A673 (cell line): Measurements from ENCODE around the gene PRPF6. TPM values are rescaled to one million over a fixed set of nuclear protein-coding genes. Genes with fewer than 3 reads are reported as not detected.
A peak's percentile ranks its signal among the peaks of the same experiment; 100 is the strongest.

ENCODE experiments used
- BruUV-seq: library from RNA; stranded (reverse); fragments of 400-500 nt; replicated peaks from 2 replicates; lab custom pipeline; 2021; lab: Mats Ljungman, UMichigan
- CTCF ChIA-PET: fragments of 300-600 bp; sonication (Branson Sonifier 250); formaldehyde crosslinking; loops from one replicate; lab custom pipeline; 2022; ENCODE audit warnings: antibody characterized with exemption; lab: Charles Lee
- POLR2A ChIA-PET: fragments of 300-600 bp; sonication (Branson Sonifier 250); formaldehyde crosslinking; loops from one replicate; lab custom pipeline; 2022; ENCODE audit warnings: antibody characterized with exemption; ENCODE audit not compliant: low non-redundant PET; lab: Charles Lee
- DNase-seq: peaks from one replicate; pipeline ENCODE4 v3.0.0-alpha.2; 2015; ENCODE audit warnings: low spot score
- H3K27ac ChIP-seq: fragments of 200-600 bp; sonication (generic); 2 replicates; pipeline ENCODE4 v1.5.1; 2016; ENCODE audit warnings: mixed run types, low read depth, mild to moderate bottlenecking, mixed read lengths, antibody characterized with exemption, low read length; ENCODE audit not compliant: poor library complexity, severe bottlenecking
- H3K27me3 ChIP-seq: fragments of 200-600 bp; sonication (generic); replicated peaks from 2 replicates; pipeline ENCODE4 v1.6.1; 2017; ENCODE audit warnings: mixed run types, low read depth, mild to moderate bottlenecking, mixed read lengths, antibody characterized with exemption, low read length; ENCODE audit not compliant: insufficient read depth, poor library complexity
- H3K36me3 ChIP-seq: fragments of 200-600 bp; sonication (generic); 2 replicates; pipeline ENCODE4 v1.6.1; 2016; ENCODE audit warnings: mixed run types, mild to moderate bottlenecking, mixed read lengths, antibody characterized with exemption, low read length; ENCODE audit not compliant: insufficient read depth, poor library complexity, severe bottlenecking
- H3K4me1 ChIP-seq: fragments of 200-600 bp; sonication (generic); 2 replicates; pipeline ENCODE4 v1.6.1; 2017; ENCODE audit warnings: mixed run types, mild to moderate bottlenecking, mixed read lengths, antibody characterized with exemption, low read length; ENCODE audit not compliant: insufficient read depth, poor library complexity, severe bottlenecking
- H3K4me3 ChIP-seq: fragments of 200-600 bp; sonication (generic); 2 replicates; pipeline ENCODE4 v1.5.1; 2016; ENCODE audit warnings: low read depth, mixed run types, mild to moderate bottlenecking, mixed read lengths, low read length; ENCODE audit not compliant: poor library complexity, severe bottlenecking
- H3K9me3 ChIP-seq: fragments of 200-600 bp; sonication (generic); 2 replicates; pipeline ENCODE4 v1.6.1; 2016; ENCODE audit warnings: mixed run types, low read depth, mild to moderate bottlenecking, mixed read lengths, antibody characterized with exemption, low read length; ENCODE audit not compliant: poor library complexity, severe bottlenecking
- EZH2 ChIP-seq: fragments of 200-600 bp; sonication (generic); IDR thresholded peaks from 2 replicates; pipeline ENCODE4 v1.6.1; 2017; ENCODE audit warnings: borderline replicate concordance, low read depth, mild to moderate bottlenecking, mixed read lengths, antibody characterized with exemption, low read length; ENCODE audit not compliant: poor library complexity, severe bottlenecking
- intact Hi-C: fragments of 100-400 bp; cut with micrococcal nuclease; formaldehyde crosslinking; loops from one replicate; pipeline ENCODE4 v1.10.0; 2022; ENCODE audit not compliant: unreplicated experiment
- total RNA-seq: library from RNA; stranded (reverse); gene quantifications from 2 replicates; pipeline ENCODE4 v1.2.3, GENCODE V29; 2021
- TF ChIP-seq, protein P1 (sequence below): fragments of 300-800, 200-600 bp; sonication (generic); conservative IDR thresholded peaks from 2 replicates; pipeline ENCODE4 v1.5.1; 2017; ENCODE audit warnings: low read depth, mild to moderate bottlenecking, antibody characterized with exemption, low read length, moderate library complexity, mixed read lengths

Gene PRPF6
- total RNA-seq, 1 experiment from 2014 or later = 86.3 TPM

GRCh38 chr20:64038224-64038564 is 57.3 kb downstream of the PRPF6 start:
- DNase-seq = no peak
- intact Hi-C loops = no loop called here
- no TSS peak for BruUV-seq
- Histone ChIP-seq H3K27me3 (peaks cover 50% of the 10 kb centered on the region), H3K9me3 (no peaks in the 10 kb centered on the region), H3K27ac (no peak overlapping the region), H3K36me3 (no peaks in the 10 kb centered on the region), H3K4me1 (peaks cover 17% of the 10 kb centered on the region), H3K4me3 (peak overlapping the region; percentile 46)
- POLR2A ChIA-PET = no interaction called here
- no peak for TF ChIP-seq EZH2
- TF ChIP-seq, protein P1, sequence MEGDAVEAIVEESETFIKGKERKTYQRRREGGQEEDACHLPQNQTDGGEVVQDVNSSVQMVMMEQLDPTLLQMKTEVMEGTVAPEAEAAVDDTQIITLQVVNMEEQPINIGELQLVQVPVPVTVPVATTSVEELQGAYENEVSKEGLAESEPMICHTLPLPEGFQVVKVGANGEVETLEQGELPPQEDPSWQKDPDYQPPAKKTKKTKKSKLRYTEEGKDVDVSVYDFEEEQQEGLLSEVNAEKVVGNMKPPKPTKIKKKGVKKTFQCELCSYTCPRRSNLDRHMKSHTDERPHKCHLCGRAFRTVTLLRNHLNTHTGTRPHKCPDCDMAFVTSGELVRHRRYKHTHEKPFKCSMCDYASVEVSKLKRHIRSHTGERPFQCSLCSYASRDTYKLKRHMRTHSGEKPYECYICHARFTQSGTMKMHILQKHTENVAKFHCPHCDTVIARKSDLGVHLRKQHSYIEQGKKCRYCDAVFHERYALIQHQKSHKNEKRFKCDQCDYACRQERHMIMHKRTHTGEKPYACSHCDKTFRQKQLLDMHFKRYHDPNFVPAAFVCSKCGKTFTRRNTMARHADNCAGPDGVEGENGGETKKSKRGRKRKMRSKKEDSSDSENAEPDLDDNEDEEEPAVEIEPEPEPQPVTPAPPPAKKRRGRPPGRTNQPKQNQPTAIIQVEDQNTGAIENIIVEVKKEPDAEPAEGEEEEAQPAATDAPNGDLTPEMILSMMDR = no peak
- CTCF ChIA-PET = interaction anchor here (0.6 kb wide), 1 partner anchor 82 kb away, joined by 3 read pairs; no protein-coding TSS in a partner anchor

GRCh38 chr20:64038565-64039292 is 57.8 kb downstream of the PRPF6 start:
- TF ChIP-seq EZH2 = no peak
- TF ChIP-seq, protein P1 = peak; percentile 77
- peak; percentile 68 for DNase-seq
- peaks cover 50% of the 10 kb centered on the region for H3K27me3 ChIP-seq
- POLR2A ChIA-PET = no interaction called here
- no TSS peak for BruUV-seq
- H3K9me3 ChIP-seq = no peaks in the 10 kb centered on the region
- CTCF ChIA-PET = interaction anchor here (0.6 kb wide), 1 partner anchor 82 kb away, joined by 3 read pairs; no protein-coding TSS in a partner anchor
- intact Hi-C loops = no loop called here
- H3K27ac ChIP-seq = no peak overlapping the region
- H3K4me3 ChIP-seq = peak overlapping the region; percentile 46
- peaks cover 17% of the 10 kb centered on the region for H3K4me1 ChIP-seq
- no peaks in the 10 kb centered on the region for H3K36me3 ChIP-seq

DNA sequence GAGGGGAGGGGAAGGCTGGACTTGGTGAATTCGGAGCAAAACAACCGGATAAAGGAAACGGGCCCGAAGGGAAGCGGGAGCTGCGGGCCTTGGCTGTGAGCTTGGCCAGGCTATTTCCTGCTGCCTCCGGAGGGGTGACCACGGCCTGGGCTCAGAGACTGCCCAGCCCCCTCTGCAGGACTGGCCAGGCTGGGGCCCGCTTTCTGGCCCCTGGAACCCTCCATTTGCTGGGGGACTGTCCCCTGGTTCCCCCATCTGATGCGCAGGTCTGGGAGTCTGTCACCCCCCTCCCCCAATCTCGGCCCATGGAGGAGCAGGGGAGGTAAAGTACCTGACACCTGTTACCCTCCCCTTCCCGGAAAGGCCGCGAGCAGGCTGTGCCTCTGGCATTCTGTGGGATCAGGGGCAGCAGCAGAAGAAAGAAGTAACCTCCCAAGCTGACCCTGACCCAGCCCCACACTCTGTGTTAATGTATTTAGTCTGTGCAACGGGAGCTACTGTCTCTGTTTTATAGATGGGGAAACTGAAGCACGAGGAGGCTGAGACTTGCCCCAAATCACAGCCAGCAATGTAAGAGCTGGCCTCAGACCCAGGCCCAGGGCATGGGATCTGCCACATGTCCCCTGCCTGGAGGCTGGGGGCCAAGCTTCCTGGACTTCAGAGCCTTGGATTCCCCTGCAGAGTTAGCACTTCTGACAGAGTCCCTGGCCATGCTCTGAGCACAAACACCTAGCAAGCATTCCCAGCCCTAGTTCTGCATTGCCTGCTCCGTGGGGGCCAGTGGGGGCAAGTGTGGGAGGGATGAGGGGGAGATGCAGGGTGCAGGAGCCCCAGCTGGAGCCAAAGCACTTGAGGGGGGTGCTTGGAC is 58.6 kb downstream of the PRPF6 start:
- BruUV-seq = no TSS peak
- Histone ChIP-seq H3K27ac (no peak overlapping the region), H3K4me3 (peak overlapping the region; percentile 46), H3K27me3 (peaks cover 50% of the 10 kb centered on the region), H3K9me3 (no peaks in the 10 kb centered on the region), H3K4me1 (peaks cover 19% of the 10 kb centered on the region), H3K36me3 (no peaks in the 10 kb centered on the region)
- CTCF ChIA-PET = no interaction called here
- DNase-seq = no peak
- no peak for TF ChIP-seq EZH2
- TF ChIP-seq, protein P1 = no peak; the same call in 1 of the 2 replicates
- POLR2A ChIA-PET = no interaction called here
- intact Hi-C loops = no loop called here
